HAP-1 (cell line): ENCODE results near the gene ZNHIT1.

Source experiments
- DNase-seq, 2 experiments: peaks; one replicate each; pipeline ENCODE4 v3.0.0-alpha.2; 2016 to 2020; ENCODE audit warnings: low spot score in 2 of 2
- H3K27me3 ChIP-seq: fragments of 250-450 bp; sonication (Bioruptor Pico); 2 replicates; pipeline ENCODE4 v1.5.1; 2020; ENCODE audit warnings: low read depth, mild to moderate bottlenecking, moderate library complexity
- H3K36me3 ChIP-seq: fragments of 250-450 bp; sonication (Bioruptor Pico); replicated peaks from 2 replicates; pipeline ENCODE4 v1.5.1; 2020; ENCODE audit warnings: mild to moderate bottlenecking
- H3K4me1 ChIP-seq: fragments of 250-450 bp; sonication (Bioruptor Pico); 2 replicates; pipeline ENCODE4 v1.5.1; 2020; ENCODE audit warnings: mild to moderate bottlenecking
- H3K4me3 ChIP-seq: fragments of 250-450 bp; sonication (Bioruptor Pico); 2 replicates; pipeline ENCODE4 v1.5.1; 2020; ENCODE audit warnings: mild to moderate bottlenecking, moderate library complexity
- H3K9me3 ChIP-seq: fragments of 250-450 bp; sonication (Bioruptor Pico); 2 replicates; pipeline ENCODE4 v1.5.1; 2020; ENCODE audit warnings: mild to moderate bottlenecking, moderate library complexity
- in situ Hi-C: fragments of 300-500 bp; cut with MboI; formaldehyde crosslinking; loops from 3 replicates; pipeline ENCODE4 v1.14.3; 2020; ENCODE audit warnings: low sequenced_read_pairs, inconsistent platforms, mixed read lengths

ZNHIT1 gene

DNA sequence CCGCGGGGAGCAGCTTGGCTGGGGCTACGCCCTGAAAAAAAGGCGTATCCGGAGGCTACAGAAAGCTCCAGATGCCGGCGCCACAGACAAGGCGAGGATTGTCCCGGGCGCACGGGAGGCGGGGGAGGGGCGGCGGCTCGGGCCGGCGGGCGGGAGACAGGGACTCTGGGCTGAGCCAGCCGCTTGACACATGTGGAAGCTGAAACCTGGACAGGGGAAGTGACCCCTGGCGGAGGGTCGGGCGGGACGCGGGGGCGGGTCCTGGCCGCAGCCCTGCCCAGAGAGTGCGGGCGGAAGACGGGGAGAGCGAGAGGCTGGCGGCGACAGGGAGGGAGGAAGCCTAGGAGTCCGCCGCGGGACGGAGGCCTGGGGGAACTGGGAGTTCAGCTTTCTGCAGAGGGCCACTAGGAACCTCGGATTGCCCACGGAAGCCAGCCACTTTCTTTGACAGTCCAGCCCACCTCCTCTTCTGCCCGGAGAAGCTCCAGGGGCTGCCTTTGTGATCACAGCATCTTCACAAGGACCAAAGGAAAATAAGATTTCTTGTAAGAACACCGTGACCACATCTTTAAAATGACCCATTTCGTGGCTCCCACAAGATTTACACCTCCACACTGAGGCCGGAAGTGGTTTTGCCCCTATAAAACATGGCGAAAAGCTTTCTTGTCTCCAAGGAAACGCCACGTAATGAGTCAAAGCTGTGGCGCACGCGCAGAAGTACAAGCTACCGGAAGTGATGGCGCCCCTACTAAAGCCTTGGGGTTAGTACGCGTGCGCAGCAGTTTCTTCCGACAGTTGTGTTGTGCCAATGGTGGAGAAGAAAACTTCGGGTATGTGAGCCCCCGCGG is at the start of gene ZNHIT1, which contains the start of gene PLOD3:
Gene ZNHIT1 (plus strand): TSS at position 778 of the 848 bp plus-strand sequence. CDS start 31 bp downstream, at position 809.
Gene PLOD3 (minus strand): TSS at position 194 of the 848 bp plus-strand sequence. CDS start 307 bp downstream, outside the sequence.
- Histone ChIP-seq H3K4me1 (peaks cover 8% of the 10 kb centered on the region), H3K9me3 (no peaks in the 10 kb centered on the region), H3K36me3 (peaks cover 24% of the 10 kb centered on the region), H3K4me3 (peak within 1 kb of the TSS; percentile 56), H3K27me3 (no peaks in the 10 kb centered on the region)
- in situ Hi-C loops, result no loop called here
- peak; percentile 95 for DNase-seq

DNA sequence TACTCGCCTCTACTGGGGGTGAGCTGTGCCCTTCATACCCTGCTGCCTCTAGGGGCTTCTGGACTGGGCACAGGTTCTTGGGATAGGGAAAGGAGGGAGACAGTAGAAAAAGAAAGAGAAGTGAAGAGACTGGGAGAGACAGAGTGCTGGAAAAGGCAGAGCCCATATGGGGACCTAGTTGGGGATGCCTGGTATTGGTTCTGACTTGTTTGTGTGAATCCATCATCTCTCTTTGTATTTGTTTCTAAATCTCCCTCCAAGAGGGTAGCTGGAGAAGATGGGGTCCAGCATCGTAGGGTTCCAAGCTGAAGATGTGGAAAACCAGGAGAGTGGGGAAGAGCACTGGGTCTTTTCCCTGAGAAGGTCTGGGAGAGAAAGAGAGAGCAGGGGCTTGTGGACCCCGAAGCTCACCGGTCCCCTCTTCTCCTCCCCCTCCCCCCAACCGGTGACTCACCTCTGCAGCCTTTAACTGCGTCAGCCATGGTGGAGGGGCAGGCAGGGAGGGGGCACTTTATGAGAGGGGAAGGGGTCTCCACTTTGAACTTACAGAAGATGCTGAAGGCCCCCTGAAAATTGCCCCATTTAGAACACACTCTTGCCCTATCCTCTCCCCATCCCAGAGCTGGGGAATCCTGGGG is 49.4 kb upstream of the ZNHIT1 start:
- Histone ChIP-seq H3K4me3 (no peak overlapping the region), H3K4me1 (peaks cover 13% of the 10 kb centered on the region), H3K9me3 (no peaks in the 10 kb centered on the region), H3K36me3 (no peaks in the 10 kb centered on the region), H3K27me3 (peaks cover 87% of the 10 kb centered on the region)
- in situ Hi-C loops, result no loop called here
- no peak for DNase-seq

DNA sequence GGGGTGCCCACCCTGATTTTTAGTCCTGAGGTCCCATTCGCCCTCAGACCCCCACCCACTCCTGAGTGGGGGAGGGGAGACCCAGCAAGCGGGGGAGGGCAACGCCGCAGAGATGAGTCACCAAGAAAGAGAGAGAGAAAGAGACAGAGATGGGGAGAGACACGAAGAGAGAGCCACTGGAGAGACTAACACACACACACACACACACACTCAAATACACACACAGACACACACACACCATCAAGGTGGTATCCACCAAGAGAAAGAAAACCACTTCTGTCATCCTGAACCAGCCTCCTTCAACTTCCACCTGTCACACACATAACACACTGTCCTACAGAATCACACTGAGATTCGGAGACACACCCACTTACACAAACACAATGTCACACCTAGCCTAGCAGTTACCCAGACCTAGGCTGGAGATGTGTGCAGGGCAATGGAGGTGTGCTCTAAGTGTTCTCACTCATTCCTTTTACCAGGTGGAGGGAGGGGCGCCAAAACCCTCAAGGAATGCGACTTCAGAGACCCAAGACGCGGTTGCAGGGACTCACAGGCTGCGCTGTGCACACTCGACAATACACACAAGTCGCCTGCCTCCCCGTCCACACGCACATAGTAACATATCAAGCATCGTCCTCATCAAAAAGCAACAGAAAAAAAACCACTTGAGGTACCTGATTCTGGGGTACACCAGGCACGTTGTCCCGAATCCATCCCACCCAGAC is 48.7 kb upstream of the ZNHIT1 start:
- H3K4me1 ChIP-seq, result peaks cover 13% of the 10 kb centered on the region
- in situ Hi-C loops, result no loop called here
- no peaks in the 10 kb centered on the region for H3K36me3 ChIP-seq
- H3K4me3 ChIP-seq, result 0 out of 2 replicates have a peak overlapping the region, but pooled peaks have one; percentile 5
- no peaks in the 10 kb centered on the region for H3K9me3 ChIP-seq
- DNase-seq, result no peak
- H3K27me3 ChIP-seq, result peaks cover 89% of the 10 kb centered on the region

DNA sequence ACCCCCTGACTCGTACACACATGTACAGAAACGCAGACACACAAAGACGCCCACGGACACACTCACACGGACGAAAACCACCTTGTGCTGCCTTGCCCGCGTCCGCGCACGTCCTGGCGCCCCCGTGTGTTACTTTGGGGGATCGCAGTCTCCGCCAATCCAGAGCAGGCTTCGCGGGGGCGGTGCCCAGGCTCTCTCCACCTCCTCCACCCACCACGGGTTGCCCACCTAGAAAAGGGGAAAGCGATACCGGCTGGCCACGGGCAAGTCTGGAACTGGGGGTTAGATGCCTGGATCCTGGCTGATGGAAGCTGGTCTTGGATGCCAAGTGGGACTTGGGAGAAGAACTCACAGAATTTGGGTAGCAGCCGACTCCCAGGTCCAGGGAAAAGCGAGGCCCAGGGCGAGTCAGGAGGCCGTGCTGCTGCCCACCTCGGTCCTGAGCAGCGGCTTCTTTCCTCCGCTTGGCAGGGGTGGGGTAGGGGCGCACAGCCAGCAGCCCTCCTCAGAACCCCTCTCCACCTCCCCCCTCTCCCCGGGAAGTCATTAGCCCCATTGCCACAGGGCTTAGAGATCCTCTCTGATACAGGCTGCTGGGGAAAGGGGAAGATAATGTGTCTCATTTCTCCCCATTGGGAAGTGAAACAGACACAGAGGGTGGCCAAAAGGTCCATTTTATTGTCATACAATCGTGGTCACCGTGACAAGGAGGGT is 48.0 kb upstream of the ZNHIT1 start:
- Histone ChIP-seq H3K27me3 (peaks cover 84% of the 10 kb centered on the region), H3K4me1 (peaks cover 13% of the 10 kb centered on the region), H3K9me3 (no peaks in the 10 kb centered on the region), H3K36me3 (no peaks in the 10 kb centered on the region), H3K4me3 (0 out of 2 replicates have a peak overlapping the region, but pooled peaks have one; percentile 5)
- in situ Hi-C loops, result no loop called here
- DNase-seq, result peak in 1 of 2 experiments; percentile 90

DNA sequence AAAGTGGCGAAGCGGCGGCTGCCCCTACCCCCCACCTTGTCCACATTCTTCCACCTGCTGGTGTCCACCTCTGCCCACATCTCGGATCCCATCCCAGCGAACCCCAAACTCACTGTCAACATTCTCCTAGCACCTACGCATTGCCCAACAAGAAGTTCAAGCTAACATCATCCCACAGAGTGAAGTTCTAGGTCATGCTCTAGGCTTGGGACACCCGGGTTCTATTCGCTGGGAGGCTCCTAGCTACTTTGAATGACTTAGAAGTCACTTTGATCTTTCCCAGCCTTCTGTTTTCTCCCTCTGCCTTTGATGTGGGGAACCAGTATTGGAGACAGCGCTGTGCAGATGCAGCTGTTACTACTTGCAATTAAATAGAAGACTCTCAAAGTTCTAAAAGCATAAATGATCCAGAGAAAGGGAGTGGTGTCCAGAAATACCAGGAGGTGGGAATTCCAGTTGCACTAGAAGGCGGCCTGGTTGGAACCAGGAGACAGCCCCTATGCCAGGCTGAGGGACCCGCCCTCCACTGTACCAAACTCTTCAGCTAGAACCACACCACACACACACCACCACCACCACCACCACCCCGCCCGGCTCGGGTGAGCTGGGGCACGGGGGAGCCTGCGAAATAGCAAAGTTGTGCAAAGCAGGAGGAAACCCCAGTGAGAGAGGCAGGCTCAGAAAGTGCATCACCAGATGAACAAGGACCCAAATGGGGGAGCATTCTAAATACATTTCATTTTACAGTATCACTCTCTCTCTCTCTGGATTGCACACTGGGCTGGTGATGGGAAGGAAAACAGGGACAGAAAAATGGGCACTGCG is 47.1 kb upstream of the ZNHIT1 start:
- in situ Hi-C loops, result no loop called here

DNA sequence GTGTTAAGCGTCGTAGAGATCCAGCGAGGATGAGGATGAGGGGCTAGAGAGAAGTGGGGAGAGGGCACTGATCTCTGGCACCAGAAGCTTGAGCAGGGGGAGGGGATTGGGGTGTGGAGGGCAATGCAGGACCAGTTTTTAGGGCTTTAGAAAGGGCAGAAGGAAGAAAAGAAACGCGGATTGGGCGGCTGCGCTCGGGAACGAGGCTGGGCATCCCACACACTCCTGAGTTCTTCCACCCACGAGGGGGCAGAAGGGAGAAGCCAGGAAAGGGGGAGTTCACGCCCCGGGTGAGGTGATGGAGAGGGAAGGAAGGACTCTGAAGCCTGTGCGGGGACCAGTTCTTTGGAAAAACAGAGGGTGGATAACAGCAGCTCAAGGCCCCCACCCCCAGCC is 46.5 kb upstream of the ZNHIT1 start:
- Histone ChIP-seq H3K9me3 (no peaks in the 10 kb centered on the region), H3K27me3 (peaks cover 76% of the 10 kb centered on the region), H3K36me3 (no peaks in the 10 kb centered on the region), H3K4me1 (peaks cover 6% of the 10 kb centered on the region; the same call in 1 of the 2 replicates), H3K4me3 (no peak overlapping the region)
- DNase-seq, result no peak
- in situ Hi-C loops, result no loop called here

More for the DNA sequence above, 47.1 kb upstream of the ZNHIT1 start:
- Histone ChIP-seq H3K27me3 (peaks cover 80% of the 10 kb centered on the region), H3K36me3 (no peaks in the 10 kb centered on the region), H3K4me1 (peaks cover 8% of the 10 kb centered on the region), H3K4me3 (no peak overlapping the region), H3K9me3 (no peaks in the 10 kb centered on the region)
- no peak for DNase-seq

DNA sequence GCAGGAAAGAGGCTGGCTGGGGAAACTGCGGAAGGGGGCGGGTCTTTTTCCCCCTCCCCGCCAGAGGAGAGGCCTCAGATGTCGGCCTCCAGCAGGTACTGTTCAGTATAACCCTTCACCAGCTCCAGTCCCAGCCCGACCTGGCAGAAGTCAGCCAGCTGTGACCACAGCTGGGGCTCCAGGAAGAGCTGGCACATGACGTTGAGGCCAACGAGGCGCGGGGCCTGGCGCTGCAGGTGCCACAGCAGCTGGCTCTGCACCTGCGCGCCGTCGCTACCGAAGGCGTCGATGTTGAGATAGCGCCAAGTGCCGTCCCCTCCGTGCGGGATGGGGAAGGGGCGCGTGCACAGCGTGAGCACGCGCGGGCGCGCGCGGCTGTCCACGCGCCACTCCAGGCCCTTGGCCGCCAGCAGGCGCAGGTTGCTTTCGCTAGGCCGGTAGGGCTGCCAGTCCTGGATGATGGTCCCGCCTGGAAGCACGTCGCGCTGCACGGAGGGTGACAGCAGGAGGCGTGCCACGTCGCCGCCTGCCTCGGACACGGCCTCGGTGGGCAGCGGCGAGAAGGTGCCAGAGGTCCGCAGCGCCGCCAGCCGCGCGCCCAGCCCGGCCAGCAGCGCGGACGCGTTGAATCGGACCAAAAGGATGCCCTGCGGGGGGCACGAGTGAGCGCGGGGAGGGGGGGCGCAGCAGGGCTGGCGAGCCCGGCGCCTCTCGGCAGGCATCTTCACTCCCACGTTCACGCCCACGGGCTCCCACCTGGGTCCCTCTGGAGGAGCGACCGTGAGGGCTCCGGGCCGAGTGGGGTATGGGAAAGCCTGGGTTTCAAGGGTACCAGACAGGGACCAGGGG is 45.7 kb upstream of the ZNHIT1 start:
- peaks cover 71% of the 10 kb centered on the region for H3K27me3 ChIP-seq
- H3K4me1 ChIP-seq, result peaks cover 6% of the 10 kb centered on the region; the same call in 1 of the 2 replicates
- no peak for DNase-seq
- in situ Hi-C loops, result no loop called here
- H3K9me3 ChIP-seq, result no peaks in the 10 kb centered on the region
- H3K36me3 ChIP-seq, result no peaks in the 10 kb centered on the region
- no peak overlapping the region for H3K4me3 ChIP-seq

DNA sequence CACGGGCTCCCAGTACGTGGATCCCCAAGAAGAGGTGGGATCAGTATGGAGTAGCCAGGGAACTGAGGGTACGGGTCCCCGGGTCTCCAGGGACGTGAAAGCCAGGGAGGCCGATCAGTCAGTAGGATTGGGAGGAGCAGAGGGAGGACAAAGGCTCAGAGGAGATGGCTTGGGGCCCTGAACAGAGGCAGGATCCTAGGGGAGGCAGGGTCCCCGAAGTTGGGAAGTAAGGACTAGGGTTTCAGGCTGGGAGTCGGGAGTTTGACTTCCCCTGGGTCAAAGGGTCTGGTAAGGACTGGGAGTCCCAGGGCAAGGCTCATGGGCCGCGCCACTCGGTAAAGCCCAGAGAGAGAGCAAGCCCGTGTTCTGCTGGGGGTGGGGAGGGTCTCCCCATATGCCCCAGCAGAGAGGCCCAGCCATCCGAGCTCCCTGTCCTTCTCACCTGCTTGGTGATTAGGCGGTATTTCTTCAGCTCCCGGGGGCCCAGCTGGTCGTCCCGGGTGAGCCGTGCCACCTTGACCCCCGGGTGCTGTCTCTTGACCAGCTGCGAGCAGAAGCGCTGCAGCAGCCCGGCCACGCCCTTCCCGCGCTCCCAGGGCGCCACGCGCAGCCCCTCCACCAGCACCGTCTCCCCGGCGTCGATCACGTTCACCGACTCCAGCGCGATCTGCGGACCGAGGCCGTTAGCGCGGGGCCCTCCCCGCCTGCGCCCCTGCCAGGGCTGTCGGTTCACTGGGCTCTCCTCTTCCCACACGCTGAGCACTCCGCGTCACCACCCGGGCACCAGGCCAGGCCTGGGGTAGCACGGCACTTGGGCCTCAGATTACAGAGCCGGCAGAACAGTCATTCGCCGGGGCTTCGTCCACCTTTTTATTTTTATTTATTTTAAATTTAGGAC is 44.9 kb upstream of the ZNHIT1 start:
- H3K4me1 ChIP-seq, result peaks cover 6% of the 10 kb centered on the region; the same call in 1 of the 2 replicates
- no peaks in the 10 kb centered on the region for H3K9me3 ChIP-seq
- DNase-seq, result no peak
- in situ Hi-C loops, result no loop called here
- H3K36me3 ChIP-seq, result no peaks in the 10 kb centered on the region
- peaks cover 70% of the 10 kb centered on the region for H3K27me3 ChIP-seq
- no peak overlapping the region for H3K4me3 ChIP-seq

DNA sequence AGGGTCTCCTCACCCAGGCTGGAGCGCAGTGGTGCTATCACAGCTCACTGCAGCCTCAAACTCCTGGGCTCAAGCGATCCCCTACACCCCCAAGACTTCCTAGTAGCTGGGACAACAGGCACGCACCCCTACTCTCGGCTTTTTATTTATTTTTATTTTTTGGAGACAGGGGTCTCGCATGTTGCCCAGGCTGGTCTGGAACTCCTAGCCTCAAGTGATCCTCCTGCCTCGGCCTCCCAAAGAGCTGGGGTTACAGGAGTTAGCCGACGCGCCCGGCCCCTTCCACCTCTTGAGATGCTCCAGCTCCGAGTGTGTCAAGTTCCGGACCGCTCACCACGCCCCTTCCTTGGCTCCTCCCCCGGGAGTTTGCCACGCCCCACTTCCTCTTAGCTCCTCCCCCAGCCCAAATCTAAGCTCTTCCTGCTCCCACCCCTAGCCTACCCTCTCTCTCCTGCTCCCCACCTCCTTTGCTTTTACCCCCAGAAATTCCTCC is 44.2 kb upstream of the ZNHIT1 start:
- Histone ChIP-seq H3K4me1 (peaks cover 6% of the 10 kb centered on the region; the same call in 1 of the 2 replicates), H3K36me3 (no peaks in the 10 kb centered on the region), H3K27me3 (peaks cover 66% of the 10 kb centered on the region), H3K4me3 (no peak overlapping the region), H3K9me3 (no peaks in the 10 kb centered on the region)
- DNase-seq, result peak in 1 of 2 experiments; percentile 73
- in situ Hi-C loops, result no loop called here

DNA sequence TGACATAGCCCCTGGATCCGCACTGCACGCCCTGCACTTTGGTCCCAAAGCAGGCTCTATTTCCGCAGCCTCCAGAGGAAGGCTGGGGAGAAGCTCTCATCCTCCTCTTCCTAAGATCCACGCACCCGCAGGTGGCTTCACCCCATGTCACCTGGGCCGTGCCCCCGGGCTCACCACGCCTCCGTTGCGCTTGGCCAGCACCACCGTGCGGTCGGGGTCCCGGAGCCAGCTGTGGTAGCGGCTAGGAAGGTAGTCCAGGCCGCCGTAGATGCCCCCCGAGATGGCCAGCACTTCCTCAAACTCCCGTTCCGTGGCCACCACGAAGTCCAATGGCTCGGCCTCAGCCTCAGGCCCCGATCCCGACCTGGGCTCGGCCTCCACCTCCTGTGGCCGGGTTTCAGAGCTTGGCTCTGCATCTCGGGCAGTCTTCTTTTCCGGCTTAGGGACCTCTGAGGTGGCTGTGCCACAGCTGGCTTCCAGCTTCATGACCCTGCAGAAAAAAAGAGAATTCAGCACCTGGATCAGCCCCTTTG is 43.6 kb upstream of the ZNHIT1 start:
- Histone ChIP-seq H3K27me3 (peaks cover 60% of the 10 kb centered on the region), H3K4me1 (peaks cover 3% of the 10 kb centered on the region; the same call in 1 of the 2 replicates), H3K36me3 (no peaks in the 10 kb centered on the region), H3K4me3 (no peak overlapping the region), H3K9me3 (no peaks in the 10 kb centered on the region)
- in situ Hi-C loops, result no loop called here
- no peak for DNase-seq

DNA sequence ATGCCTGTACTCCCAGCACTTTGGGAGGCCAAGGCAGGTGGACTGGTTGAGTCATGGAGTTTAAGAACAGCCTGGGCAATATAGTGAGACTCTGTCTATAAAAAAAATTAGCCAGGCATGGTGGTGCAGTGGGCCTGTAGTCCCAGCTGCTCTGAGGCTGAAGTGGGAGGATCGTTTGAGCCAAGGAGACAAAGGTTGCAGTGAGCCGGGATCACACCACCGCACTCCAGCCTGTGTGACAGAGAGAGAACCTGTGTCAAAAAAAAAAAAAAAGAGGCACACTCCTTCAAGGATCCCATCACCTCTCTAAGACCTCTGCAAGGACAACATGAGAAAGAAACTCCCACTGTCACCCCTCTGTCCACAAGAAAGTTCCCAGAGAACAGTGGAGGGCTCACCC is 42.3 kb upstream of the ZNHIT1 start:
- H3K9me3 ChIP-seq, result no peaks in the 10 kb centered on the region

More for the DNA sequence above, 42.3 kb upstream of the ZNHIT1 start:
- Histone ChIP-seq H3K27me3 (peaks cover 59% of the 10 kb centered on the region), H3K36me3 (no peaks in the 10 kb centered on the region), H3K4me1 (no peaks in the 10 kb centered on the region; the same call in 1 of the 2 replicates), H3K4me3 (no peak overlapping the region)
- in situ Hi-C loops, result no loop called here
- DNase-seq, result no peak
